ENCODE data around the gene CNDP1. TPM values are rescaled to one million over a fixed set of nuclear protein-coding genes. Genes with fewer than 3 reads are reported as not detected.
A peak's percentile ranks its signal among the peaks of the same experiment; 100 is the strongest.
"Not testable (repeated sequence)": the region's sequence is repeated elsewhere in the genome, so short reads cannot be mapped to it uniquely, and the experiment has no call there.

The CNDP1 gene
- total and polyA plus RNA-seq, 7 experiments from 2014 or later, result 0.12 to 0.34 (median 0.19) TPM; not detected in 4

GRCh38 chr18:74497778-74498177 lies 36.5 kb upstream of the CNDP1 start:
- H3K27me3 ChIP-seq (ENCODE audit: control insufficient read depth in 2 of 2, insufficient read depth in 2 of 2, low read length in 2 of 2), result no peaks in the 10 kb centered on the region
- no peak overlapping the region for H3K4me3 ChIP-seq (ENCODE audit: low read length)
- peak overlapping the region; percentile 70 to 98 (median 88) for H3K4me3 Mint-ChIP-seq
- ChIA-PET POLR2A (interaction anchor here (0.6 to 3.1 kb wide), 7 partner anchors 17 to 145 kb away, joined by 3 to 30 read pairs (median 4); partner anchors contain the start of gene ZNF407), CTCF (interaction anchor here (0.9 to 10.7 kb wide), 4 partner anchors 54 to 150 kb away, joined by 3 to 269 read pairs (median 4); no protein-coding TSS in a partner anchor)
- intact Hi-C loops (cut with micrococcal nuclease), result loop anchor here (2.0 to 5.0 kb wide), 4 partner anchors 415 to 1995 kb away; no protein-coding TSS in a partner anchor
- H3K9me3 ChIP-seq (ENCODE audit: control insufficient read depth in 2 of 3, low read length in 3 of 3), result no peaks in the 10 kb centered on the region
- no peak for DNase-seq
- peaks cover 0 to 12% (median 0%) of the 10 kb centered on the region in 5 donors for H3K27me3 Mint-ChIP-seq
- no peaks in the 10 kb centered on the region for H3K9me3 Mint-ChIP-seq
- peak overlapping the region; percentile 84 for H3K27ac ChIP-seq (ENCODE audit: low read depth, low read length)
- H3K4me1 ChIP-seq (ENCODE audit: control insufficient read depth in 2 of 2, insufficient read depth in 2 of 2, low read length in 2 of 2), result peaks cover 33 to 43% of the 10 kb centered on the region in 2 donors
- peaks cover 0 to 23% (median 13%) of the 10 kb centered on the region in 5 donors for H3K36me3 Mint-ChIP-seq
- peaks cover 0 to 21% (median 7%) of the 10 kb centered on the region in 3 experiments for H3K36me3 ChIP-seq (ENCODE audit: control insufficient read depth in 2 of 3, insufficient read depth in 3 of 3, low read length in 3 of 3)
- peaks cover 22 to 74% (median 57%) of the 10 kb centered on the region in 7 donors for H3K4me1 Mint-ChIP-seq
- peak overlapping the region; percentile 77 to 100 (median 98) for H3K27ac Mint-ChIP-seq
- ATAC-seq, result no peak

GRCh38 chr18:74498712-74499627 lies 35.3 kb upstream of the CNDP1 start:
- H3K36me3 Mint-ChIP-seq, result peaks cover 5 to 28% (median 24%) of the 10 kb centered on the region in 5 donors
- H3K9me3 ChIP-seq (ENCODE audit: control insufficient read depth in 2 of 3, low read length in 3 of 3), result no peaks in the 10 kb centered on the region
- H3K4me1 ChIP-seq (ENCODE audit: control insufficient read depth in 2 of 2, insufficient read depth in 2 of 2, low read length in 2 of 2), result peaks cover 33 to 43% of the 10 kb centered on the region in 2 donors
- ATAC-seq (peak; percentile 50), DNase-seq (peak; percentile 52 to 81 (median 79))
- peak overlapping the region; percentile 96 to 100 (median 98) for H3K27ac Mint-ChIP-seq
- peak overlapping the region; percentile 84 for H3K27ac ChIP-seq (ENCODE audit: low read depth, low read length)
- H3K4me3 Mint-ChIP-seq, result peak overlapping the region; percentile 79 to 98 (median 92)
- H3K4me1 Mint-ChIP-seq, result peaks cover 22 to 73% (median 58%) of the 10 kb centered on the region in 7 donors
- H3K4me3 ChIP-seq (ENCODE audit: low read length), result peak overlapping the region; percentile 72
- ChIA-PET CTCF (interaction anchor here (0.6 to 10.7 kb wide), 5 partner anchors 53 to 152 kb away, joined by 3 to 269 read pairs (median 3); no protein-coding TSS in a partner anchor), POLR2A (interaction anchor here (0.8 to 2.5 kb wide), 6 partner anchors 99 to 146 kb away, joined by 3 to 15 read pairs (median 4); partner anchors contain the start of gene ZNF407)
- H3K9me3 Mint-ChIP-seq, result no peaks in the 10 kb centered on the region
- intact Hi-C loops (cut with micrococcal nuclease), result loop anchor here (1.0 to 5.0 kb wide), 11 partner anchors 53 to 1993 kb away; partner anchors contain the start of genes ZNF407 (in 2 of the 2), PTGR3 (in 1 of the 2), TIMM21 (in 1 of the 2) and TSHZ1 (in 1 of the 2)
- H3K36me3 ChIP-seq (ENCODE audit: control insufficient read depth in 2 of 3, insufficient read depth in 3 of 3, low read length in 3 of 3), result peaks cover 0 to 28% (median 9%) of the 10 kb centered on the region in 3 experiments
- no peaks in the 10 kb centered on the region for H3K27me3 ChIP-seq (ENCODE audit: control insufficient read depth in 2 of 2, insufficient read depth in 2 of 2, low read length in 2 of 2)
- H3K27me3 Mint-ChIP-seq, result peaks cover 0 to 5% (median 0%) of the 10 kb centered on the region in 5 donors

- no peak for ATAC-seq
- H3K27me3 ChIP-seq (ENCODE audit: control insufficient read depth in 2 of 2, insufficient read depth in 2 of 2, low read length in 2 of 2), result no peaks in the 10 kb centered on the region
- H3K4me3 Mint-ChIP-seq, result peak overlapping the region; percentile 79 to 98 (median 92)
- peaks cover 0 to 3% (median 0%) of the 10 kb centered on the region in 5 donors for H3K27me3 Mint-ChIP-seq
- peaks cover 0 to 35% (median 11%) of the 10 kb centered on the region in 3 experiments for H3K36me3 ChIP-seq (ENCODE audit: control insufficient read depth in 2 of 3, insufficient read depth in 3 of 3, low read length in 3 of 3)
- ChIA-PET CTCF (interaction anchor here (0.9 kb wide), 1 partner anchor 52 kb away, joined by 3 read pairs; no protein-coding TSS in a partner anchor), POLR2A (interaction anchor here (0.6 to 2.5 kb wide), 5 partner anchors 98 to 417 kb away, joined by 3 to 15 read pairs (median 7); partner anchors contain the start of gene ZNF407)
- H3K4me3 ChIP-seq (ENCODE audit: low read length), result peak overlapping the region; percentile 72
- intact Hi-C loops (cut with micrococcal nuclease), result loop anchor here (1.0 to 5.0 kb wide), 11 partner anchors 53 to 1993 kb away; partner anchors contain the start of genes ZNF407 (in 2 of the 2), PTGR3 (in 1 of the 2), TIMM21 (in 1 of the 2) and TSHZ1 (in 1 of the 2)
- H3K9me3 Mint-ChIP-seq, result no peaks in the 10 kb centered on the region
- peak in 5 of 9 donors; percentile 46 to 59 (median 55) for DNase-seq
- H3K27ac Mint-ChIP-seq, result peak overlapping the region; percentile 96 to 100 (median 98)
- H3K27ac ChIP-seq (ENCODE audit: low read depth, low read length), result peak overlapping the region; percentile 84
- H3K36me3 Mint-ChIP-seq, result peaks cover 8 to 30% (median 26%) of the 10 kb centered on the region in 5 donors
- H3K4me1 ChIP-seq (ENCODE audit: control insufficient read depth in 2 of 2, insufficient read depth in 2 of 2, low read length in 2 of 2), result peaks cover 33 to 43% of the 10 kb centered on the region in 2 donors
- peaks cover 22 to 68% (median 60%) of the 10 kb centered on the region in 7 donors for H3K4me1 Mint-ChIP-seq
- H3K9me3 ChIP-seq (ENCODE audit: control insufficient read depth in 2 of 3, low read length in 3 of 3), result no peaks in the 10 kb centered on the region
Observed at GRCh38 chr18:74499633-74500032, 34.7 kb upstream of the CNDP1 start.

- Mint-ChIP-seq H3K4me1 (peaks cover 22 to 66% (median 59%) of the 10 kb centered on the region in 7 donors), H3K27me3 (peaks cover 0 to 3% (median 0%) of the 10 kb centered on the region in 5 donors), H3K4me3 (peak overlapping the region; percentile 29 to 98 (median 60)), H3K9me3 (no peaks in the 10 kb centered on the region), H3K36me3 (peaks cover 9 to 31% (median 28%) of the 10 kb centered on the region in 5 donors), H3K27ac (peak overlapping the region; percentile 42 to 99 (median 97))
- Histone ChIP-seq H3K27me3 (ENCODE audit: control insufficient read depth in 2 of 2, insufficient read depth in 2 of 2, low read length in 2 of 2) (no peaks in the 10 kb centered on the region), H3K36me3 (ENCODE audit: control insufficient read depth in 2 of 3, insufficient read depth in 3 of 3, low read length in 3 of 3) (peaks cover 0 to 41% (median 18%) of the 10 kb centered on the region in 3 experiments), H3K4me3 (ENCODE audit: low read length) (no peak overlapping the region), H3K9me3 (ENCODE audit: control insufficient read depth in 2 of 3, low read length in 3 of 3) (no peaks in the 10 kb centered on the region), H3K4me1 (ENCODE audit: control insufficient read depth in 2 of 2, insufficient read depth in 2 of 2, low read length in 2 of 2) (peaks cover 33 to 41% of the 10 kb centered on the region in 2 donors), H3K27ac (ENCODE audit: low read depth, low read length) (peak overlapping the region; percentile 84)
- CTCF ChIA-PET, result interaction anchor here (0.9 kb wide), 1 partner anchor 51 kb away, joined by 3 read pairs; no protein-coding TSS in a partner anchor
- no peak for DNase-seq
- intact Hi-C loops (cut with micrococcal nuclease), result no loop called here
- no peak for ATAC-seq
- POLR2A ChIA-PET, result interaction anchor here (1.1 to 2.5 kb wide), 3 partner anchors 97 to 417 kb away, joined by 3 to 15 read pairs (median 7); partner anchors contain the start of gene ZNF407
Observed at GRCh38 chr18:74500372-74500771, 33.9 kb upstream of the CNDP1 start.

GRCh38 chr18:74500774-74501173 lies 33.5 kb upstream of the CNDP1 start:
- POLR2A ChIA-PET, result interaction anchor here (1.1 to 1.3 kb wide), 2 partner anchors 97 to 417 kb away, joined by 3 to 7 read pairs; partner anchors contain the start of gene ZNF407
- H3K4me3 ChIP-seq (ENCODE audit: low read length); intact Hi-C loops (cut with micrococcal nuclease): not testable (repeated sequence)

More at GRCh38 chr18:74500774-74501173, 33.5 kb upstream of the CNDP1 start:
- H3K27me3 Mint-ChIP-seq; ATAC-seq; DNase-seq; H3K9me3 Mint-ChIP-seq; H3K27me3 ChIP-seq (ENCODE audit: control insufficient read depth in 2 of 2, insufficient read depth in 2 of 2, low read length in 2 of 2); H3K9me3 ChIP-seq (ENCODE audit: control insufficient read depth in 2 of 3, low read length in 3 of 3): not testable (repeated sequence)
- Histone ChIP-seq H3K36me3 (ENCODE audit: control insufficient read depth in 2 of 3, insufficient read depth in 3 of 3, low read length in 3 of 3) (peaks cover 0 to 45% (median 19%) of the 10 kb centered on the region in 3 experiments), H3K4me1 (ENCODE audit: control insufficient read depth in 2 of 2, insufficient read depth in 2 of 2, low read length in 2 of 2) (peaks cover 33 to 39% of the 10 kb centered on the region in 2 donors), H3K27ac (ENCODE audit: low read depth, low read length) (peak overlapping the region; percentile 84)
- H3K27ac Mint-ChIP-seq, result peak overlapping the region in 8 of 9 donors; percentile 81 to 99 (median 98)
- H3K4me3 Mint-ChIP-seq, result peak overlapping the region; percentile 29 to 98 (median 60)
- peaks cover 26 to 62% (median 55%) of the 10 kb centered on the region in 7 donors for H3K4me1 Mint-ChIP-seq
- CTCF ChIA-PET, result interaction anchor here (0.9 kb wide), 1 partner anchor 51 kb away, joined by 3 read pairs; no protein-coding TSS in a partner anchor
- peaks cover 12 to 33% (median 28%) of the 10 kb centered on the region in 5 donors for H3K36me3 Mint-ChIP-seq

Data from naive thymus-derived CD4-positive, alpha-beta T cell (primary cell).